Renal pelvis (tissue), 4 donors: Measurements from ENCODE around the gene CLDND2. TPM values are rescaled to one million over a fixed set of nuclear protein-coding genes. Genes with fewer than 3 reads are reported as not detected.
A peak's percentile ranks its signal among the peaks of the same experiment; 100 is the strongest.

Experiments used
- DNase-seq: peaks from one replicate; pipeline ENCODE4 v3.0.0-alpha.2; 2013
- polyA plus RNA-seq, 3 donors: library from polyadenylated mRNA; unstranded; fragments of 120-200 nt; gene quantifications; one replicate each; pipeline ENCODE4 v1.2.1, GENCODE V29; 2013; ENCODE audit not compliant: insufficient read length in 3 of 3

Gene CLDND2
- polyA plus RNA-seq, 3 donors: 1.8 to 2.7 (median 2.6) TPM

DNA sequence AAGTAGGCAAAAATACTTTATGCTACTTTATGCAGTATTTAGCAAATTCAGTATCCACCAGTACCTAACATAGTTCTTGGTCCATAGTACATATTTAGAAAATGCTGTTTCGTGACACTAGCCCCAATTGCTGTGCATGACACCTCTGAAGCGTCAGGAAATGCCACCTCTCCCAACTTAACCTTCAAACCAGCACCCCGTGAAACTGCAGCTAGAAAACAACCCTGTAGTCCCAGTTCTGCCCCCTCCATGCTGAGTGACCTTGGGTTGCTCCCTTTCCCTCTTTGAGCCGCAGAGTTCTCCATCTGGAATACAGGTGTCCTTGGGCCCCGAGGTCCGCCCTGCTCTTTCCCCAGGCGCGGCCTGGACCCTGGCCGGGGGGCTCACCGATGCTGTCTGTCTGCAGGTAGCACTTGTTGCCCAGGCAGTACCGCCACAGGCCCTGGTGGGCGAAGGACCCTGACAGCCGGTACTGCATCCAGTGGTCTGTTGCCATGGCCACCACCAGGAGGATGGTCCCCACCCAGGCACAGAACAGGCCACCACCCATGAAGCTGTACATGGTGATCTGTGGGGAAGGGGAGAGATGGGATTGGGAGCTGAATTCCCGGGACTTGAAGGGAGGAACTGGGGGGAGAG, 18.2 kb upstream of the CLDND2 start:
- no peak for DNase-seq

- no peak for DNase-seq
Observed at GRCh38 chr19:51382004-51382403, 13.2 kb upstream of the CLDND2 start.

DNA sequence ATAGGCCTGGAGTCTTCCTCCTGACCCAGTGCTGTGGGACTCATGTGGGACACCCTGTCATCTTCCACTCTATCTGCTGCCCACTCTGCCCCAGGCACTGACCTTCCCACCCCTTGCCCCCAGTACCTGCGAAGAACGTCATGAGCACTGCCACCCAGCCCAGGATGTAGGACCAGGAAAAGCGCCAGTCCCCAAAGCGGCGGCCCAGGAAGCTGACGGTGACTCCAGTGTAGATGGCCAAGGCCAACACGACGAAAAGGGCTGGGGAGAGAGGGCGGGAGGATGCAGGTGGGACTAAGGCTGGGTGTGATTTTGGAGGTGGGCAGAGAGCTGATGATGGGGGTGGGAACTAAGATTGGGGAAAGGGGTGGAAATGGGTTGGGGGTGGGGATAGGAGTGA, 11.6 kb upstream of the CLDND2 start:
- no peak for DNase-seq

GRCh38 chr19:51377422-51377821, 8.6 kb upstream of the CLDND2 start:
- DNase-seq: no peak

GRCh38 chr19:51375504-51376221, 6.9 kb upstream of the CLDND2 start:
- DNase-seq: no peak

- DNase-seq: no peak
Observed at GRCh38 chr19:51372649-51373504, 4.1 kb upstream of the CLDND2 start, which contains the start of gene NKG7. NKG7 (minus strand) TSS chr19:51372654; CDS start chr19:51372535, 119 bp downstream.

- no peak for DNase-seq
Observed at GRCh38 chr19:51372021-51372648, 3.3 kb upstream of the CLDND2 start.

DNA sequence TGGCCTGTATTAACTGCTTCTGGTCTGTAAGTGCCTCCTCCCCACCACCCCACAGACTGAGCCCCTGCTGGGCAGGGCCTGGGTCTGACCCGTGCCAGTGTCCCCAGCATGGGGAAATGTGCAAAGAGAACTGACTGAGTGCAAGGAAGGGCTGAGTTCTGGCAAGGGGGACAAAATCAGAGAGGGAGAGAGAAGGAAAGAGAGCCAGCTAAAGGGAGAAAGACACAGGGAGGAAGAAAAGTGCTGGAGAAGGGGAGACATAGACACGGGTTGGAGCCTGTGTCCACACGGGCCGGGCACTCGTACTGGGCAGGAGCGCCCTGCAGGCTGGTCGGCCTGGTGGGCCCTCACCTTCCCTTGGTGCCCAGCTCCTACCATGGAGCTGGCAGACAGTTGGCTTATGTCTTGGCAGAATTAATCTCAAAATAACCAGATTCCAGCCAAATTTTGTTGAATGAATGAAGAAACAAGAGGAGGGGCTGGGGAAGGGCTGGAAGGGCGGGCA, 2.4 kb upstream of the CLDND2 start:
- DNase-seq: no peak

DNA sequence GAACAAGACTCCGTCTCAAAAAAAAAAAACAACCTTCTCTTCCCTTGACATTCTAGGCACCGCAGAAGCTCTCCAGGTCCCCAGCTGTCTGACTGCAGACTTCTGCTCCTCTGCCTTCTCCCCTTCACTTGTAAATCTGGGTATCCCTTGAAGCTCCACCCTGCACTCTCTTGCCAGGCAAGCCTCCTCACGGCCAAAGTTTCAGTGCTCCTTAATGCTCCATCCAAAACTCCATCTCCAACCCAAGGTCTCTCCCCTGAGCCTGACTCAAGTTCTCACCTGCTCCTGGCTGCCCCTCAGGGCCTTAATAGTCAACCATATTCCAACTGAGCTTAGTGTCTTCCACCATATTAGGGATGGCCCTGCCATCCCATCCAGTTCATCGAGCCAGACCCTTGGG, 1.4 kb upstream of the CLDND2 start:
- DNase-seq: no peak

GRCh38 chr19:51367565-51368365, 1.0 kb downstream of the CLDND2 start:
- peak; percentile 98 for DNase-seq

GRCh38 chr19:51367255-51367564, 1.6 kb downstream of the CLDND2 start:
- DNase-seq: no peak

- peak; percentile 98 for DNase-seq
Observed at GRCh38 chr19:51366389-51367254, 2.2 kb downstream of the CLDND2 start.

GRCh38 chr19:51365965-51366388, 2.8 kb downstream of the CLDND2 start, which contains the start of gene ETFB:
ETFB (minus strand) TSS chr19:51366388; CDS start chr19:51366326, 62 bp downstream.
- no peak for DNase-seq

- no peak for DNase-seq
Observed at GRCh38 chr19:51365211-51365964, 3.4 kb downstream of the CLDND2 start.

GRCh38 chr19:51364200-51365106, 4.3 kb downstream of the CLDND2 start:
- DNase-seq: no peak

GRCh38 chr19:51361239-51361638, 7.6 kb downstream of the CLDND2 start:
- no peak for DNase-seq

GRCh38 chr19:51359294-51359693, 9.5 kb downstream of the CLDND2 start:
- no peak for DNase-seq

GRCh38 chr19:51357952-51358351, 10.9 kb downstream of the CLDND2 start:
- DNase-seq: no peak
